NCI-H526 (cell line): ENCODE measurements around the gene CFAP99.
A peak's percentile ranks its signal among the peaks of the same experiment; 100 is the strongest.

Source experiments
- DNase-seq, 2 experiments: peaks; one replicate each; lab custom pipeline; 2025; lab: John Stamatoyannopoulos, UW

CFAP99 gene

GRCh38 chr4:2468456-2469191 lies 49.9 kb downstream of the CFAP99 start, which contains the start of gene RNF4:
Gene RNF4 (plus strand): TSS chr4:2469106. CDS start chr4:2490494, 21,388 bp downstream.
- DNase-seq, result peak; percentile 94 to 98

DNA sequence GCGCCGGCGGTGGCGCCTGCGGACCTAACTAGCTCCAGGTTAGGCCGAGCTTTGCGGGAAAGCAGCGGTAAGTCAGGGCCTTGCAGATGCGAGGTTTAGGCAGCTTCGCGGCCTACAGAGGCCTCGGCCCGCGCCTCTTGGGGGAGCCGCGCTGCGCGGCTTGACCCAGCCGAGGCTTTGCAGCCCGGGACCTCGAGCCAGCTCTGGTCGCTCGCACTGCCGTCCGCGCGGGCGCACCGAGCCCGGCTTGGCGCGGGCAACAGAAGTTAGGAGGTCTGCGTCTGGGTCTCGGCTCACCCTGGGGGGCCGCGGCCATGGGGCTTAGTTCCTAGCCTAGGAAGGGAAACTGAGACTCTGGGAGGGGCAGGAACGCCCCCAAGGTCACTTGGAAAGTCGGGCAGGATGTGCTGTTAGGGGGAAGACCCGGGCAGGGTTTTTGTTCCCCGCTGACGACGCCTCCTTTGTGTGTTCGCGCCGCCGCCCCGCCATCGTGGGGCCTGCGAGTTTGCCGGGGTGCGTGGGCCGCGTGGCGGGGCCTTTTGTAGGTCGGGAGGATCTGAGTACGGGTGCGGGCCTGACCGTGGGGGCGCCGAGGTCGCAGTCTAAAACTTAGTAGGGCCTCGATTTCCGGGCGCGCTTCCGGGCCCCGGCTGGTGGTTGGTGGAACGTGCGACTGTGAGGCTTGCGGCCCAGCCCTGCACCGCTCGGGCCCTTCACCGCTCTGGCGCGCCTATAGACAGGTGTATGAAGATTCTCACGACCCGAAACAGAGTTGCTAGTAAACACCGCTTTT lies 50.6 kb downstream of the CFAP99 start:
- peak in 1 of 2 experiments; percentile 56 for DNase-seq

- DNase-seq, result no peak
Measured at GRCh38 chr4:2470791-2471190, 52.0 kb downstream of the CFAP99 start.

GRCh38 chr4:2472187-2472586 lies 53.4 kb downstream of the CFAP99 start:
- DNase-seq, result no peak

DNA sequence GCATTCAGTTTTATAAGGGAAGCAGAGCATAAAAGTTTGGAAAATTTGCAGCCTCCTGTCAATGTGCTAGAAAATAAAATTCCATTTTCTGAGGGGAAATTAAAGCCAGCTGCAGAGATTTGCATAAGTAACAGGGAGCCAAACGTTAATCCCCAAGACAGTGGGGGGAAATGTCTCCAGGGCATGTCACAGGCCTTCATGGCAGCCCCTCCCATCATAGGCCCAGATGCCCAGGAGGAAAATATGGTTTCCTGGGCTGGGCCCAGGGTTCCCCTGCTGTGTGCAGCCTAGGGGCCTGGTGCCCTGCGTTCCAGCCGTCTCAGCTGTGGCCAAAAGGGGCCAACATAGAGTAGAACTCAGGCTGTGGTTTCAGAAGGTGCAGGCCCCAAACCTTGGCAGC lies 59.5 kb downstream of the CFAP99 start:
- no peak for DNase-seq

- DNase-seq, result no peak
Measured at GRCh38 chr4:2480649-2481048, 61.9 kb downstream of the CFAP99 start.

- DNase-seq, result no peak
Measured at GRCh38 chr4:2482192-2482591, 63.4 kb downstream of the CFAP99 start.

DNA sequence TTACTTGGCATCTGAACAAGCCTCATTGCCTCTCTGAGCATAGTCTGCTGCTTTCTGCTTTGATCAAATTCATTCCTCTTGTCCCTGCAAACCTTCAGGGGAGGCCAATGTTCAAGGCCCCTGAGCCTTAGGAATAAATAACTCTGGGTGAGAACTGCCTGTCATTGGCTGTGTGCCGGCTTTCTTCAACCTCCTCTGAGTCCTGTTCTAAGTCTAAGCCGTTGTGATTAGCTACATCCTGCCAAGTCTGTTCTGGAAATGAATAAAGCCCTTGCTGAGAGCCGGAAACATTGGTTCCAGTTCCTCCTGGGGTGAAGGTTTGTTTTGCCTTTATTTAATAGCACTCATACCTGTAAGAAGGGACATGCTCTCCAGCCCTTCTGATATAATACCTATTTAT lies 63.9 kb downstream of the CFAP99 start:
- no peak for DNase-seq

- DNase-seq, result no peak
Measured at GRCh38 chr4:2483237-2483636, 64.5 kb downstream of the CFAP99 start.

GRCh38 chr4:2484185-2484584 lies 65.4 kb downstream of the CFAP99 start:
- DNase-seq, result no peak

DNA sequence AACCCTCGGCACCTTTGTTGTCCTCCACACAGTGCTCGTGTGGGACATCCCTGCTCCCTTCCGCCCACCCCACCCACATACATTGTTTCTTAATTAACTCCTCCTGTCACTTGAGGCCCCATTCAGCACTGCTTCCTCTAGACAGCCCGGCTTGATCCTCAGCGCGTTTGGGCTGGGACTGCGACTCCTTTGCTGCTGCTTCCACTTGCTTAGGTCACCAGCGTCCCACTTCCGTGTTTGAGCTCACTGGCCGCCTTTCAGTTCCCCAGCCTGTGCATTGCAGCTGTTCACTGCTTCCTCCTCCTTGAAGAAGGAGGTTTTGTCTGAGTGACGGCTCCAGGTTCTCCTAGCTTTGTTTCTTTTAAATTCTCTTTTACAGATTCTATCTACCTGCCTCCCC lies 66.2 kb downstream of the CFAP99 start:
- no peak for DNase-seq

GRCh38 chr4:2485956-2486355 lies 67.2 kb downstream of the CFAP99 start:
- no peak for DNase-seq

GRCh38 chr4:2486981-2487380 lies 68.2 kb downstream of the CFAP99 start:
- DNase-seq, result no peak

DNA sequence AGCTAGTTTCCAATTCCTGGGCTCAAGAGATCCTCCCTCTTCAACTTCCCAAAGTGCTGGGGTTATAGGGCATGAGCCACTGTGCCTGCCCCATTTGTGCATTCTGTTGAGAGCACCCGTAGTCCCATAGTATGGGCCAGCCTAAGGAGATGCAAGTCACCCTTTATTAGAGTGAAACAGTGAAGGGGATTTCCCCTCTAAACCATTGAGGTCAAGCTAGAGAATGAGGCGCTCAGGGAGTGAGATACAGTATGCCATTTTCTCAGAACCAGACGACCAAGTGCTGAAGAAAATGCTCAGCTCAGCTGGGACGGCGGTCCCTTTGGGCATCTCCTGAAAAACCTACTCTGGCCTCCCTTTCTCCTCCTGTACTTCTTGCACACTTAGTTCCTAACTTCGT lies 68.9 kb downstream of the CFAP99 start:
- DNase-seq, result no peak

- DNase-seq, result no peak
Measured at GRCh38 chr4:2489081-2489805, 70.5 kb downstream of the CFAP99 start.

- DNase-seq, result no peak
Measured at GRCh38 chr4:2489841-2490552, 71.2 kb downstream of the CFAP99 start.

- DNase-seq, result no peak
Measured at GRCh38 chr4:2492970-2493369, 74.2 kb downstream of the CFAP99 start.

DNA sequence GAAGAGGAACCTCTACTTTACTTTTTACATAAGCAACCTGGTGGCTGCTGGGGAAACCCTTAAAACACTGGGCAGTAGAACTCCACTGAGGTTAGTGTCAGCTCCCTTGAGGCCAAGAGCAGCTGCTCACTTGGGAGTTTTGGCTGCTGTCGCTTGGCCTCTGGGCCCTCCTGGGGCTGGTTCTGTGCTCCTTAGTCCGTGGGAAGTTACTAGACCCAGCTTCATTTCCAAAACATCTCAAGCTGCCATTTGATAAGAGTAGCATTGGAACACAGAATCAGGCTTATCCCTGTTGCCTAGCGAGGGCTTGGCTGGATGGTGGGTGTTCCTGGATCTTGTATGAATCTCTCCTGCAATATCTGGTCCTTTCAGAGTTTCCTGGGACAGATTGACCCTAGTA lies 76.2 kb downstream of the CFAP99 start:
- DNase-seq, result no peak

GRCh38 chr4:2497324-2497723 lies 78.6 kb downstream of the CFAP99 start:
- DNase-seq, result no peak

- no peak for DNase-seq
Measured at GRCh38 chr4:2497931-2498330, 79.2 kb downstream of the CFAP99 start.

DNA sequence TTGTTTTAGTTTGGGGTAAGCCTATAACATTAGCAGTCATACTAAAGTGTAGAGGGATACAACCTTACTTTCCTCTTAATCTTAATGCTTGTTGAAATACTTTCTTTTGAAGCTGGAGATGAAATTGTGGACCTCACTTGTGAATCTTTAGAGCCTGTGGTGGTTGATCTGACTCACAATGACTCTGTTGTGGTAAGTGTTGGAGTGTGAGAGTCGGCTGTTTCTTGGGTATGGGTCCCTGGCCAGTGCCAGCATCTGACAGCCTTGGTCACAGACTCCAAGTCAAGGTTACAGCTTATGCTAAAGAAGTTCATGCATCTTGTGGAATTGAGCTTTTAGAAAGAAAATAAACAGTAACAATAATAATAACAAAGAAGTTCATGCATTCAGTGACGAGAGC lies 81.8 kb downstream of the CFAP99 start:
- no peak for DNase-seq

DNA sequence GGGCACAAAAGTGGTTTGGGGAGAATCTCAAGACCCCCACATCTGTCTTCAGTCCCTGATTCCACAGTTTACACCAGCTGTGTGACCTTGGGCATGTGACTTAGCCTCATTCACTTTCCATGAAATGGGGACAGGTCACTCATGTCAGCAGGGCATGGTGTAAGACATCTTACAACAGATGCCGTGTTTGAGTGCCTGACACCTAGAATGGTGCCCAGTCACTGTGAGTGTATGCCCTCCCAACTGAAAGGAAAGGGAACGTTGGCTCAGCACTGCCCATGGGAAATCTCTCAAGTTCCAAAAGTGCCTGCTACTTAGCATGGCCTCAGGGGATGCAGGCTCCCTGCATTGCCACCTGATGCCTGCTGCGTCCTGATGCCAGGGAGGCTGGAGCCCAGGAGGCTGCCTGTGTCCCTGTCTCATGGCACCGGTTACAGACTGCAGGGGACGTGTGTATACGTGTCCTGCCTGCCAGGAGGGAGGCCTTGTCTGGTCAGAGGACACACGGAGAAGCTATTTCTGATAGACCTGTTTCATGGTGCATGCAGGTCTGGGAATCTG lies 82.4 kb downstream of the CFAP99 start:
- DNase-seq, result no peak
